ENCODE results near the gene CYRIA. TPM values are rescaled to one million over a fixed set of nuclear protein-coding genes. Genes with fewer than 3 reads are reported as not detected.

Gene CYRIA
- total RNA-seq, 1 experiment from 2014 or later: 4.0 TPM

DNA sequence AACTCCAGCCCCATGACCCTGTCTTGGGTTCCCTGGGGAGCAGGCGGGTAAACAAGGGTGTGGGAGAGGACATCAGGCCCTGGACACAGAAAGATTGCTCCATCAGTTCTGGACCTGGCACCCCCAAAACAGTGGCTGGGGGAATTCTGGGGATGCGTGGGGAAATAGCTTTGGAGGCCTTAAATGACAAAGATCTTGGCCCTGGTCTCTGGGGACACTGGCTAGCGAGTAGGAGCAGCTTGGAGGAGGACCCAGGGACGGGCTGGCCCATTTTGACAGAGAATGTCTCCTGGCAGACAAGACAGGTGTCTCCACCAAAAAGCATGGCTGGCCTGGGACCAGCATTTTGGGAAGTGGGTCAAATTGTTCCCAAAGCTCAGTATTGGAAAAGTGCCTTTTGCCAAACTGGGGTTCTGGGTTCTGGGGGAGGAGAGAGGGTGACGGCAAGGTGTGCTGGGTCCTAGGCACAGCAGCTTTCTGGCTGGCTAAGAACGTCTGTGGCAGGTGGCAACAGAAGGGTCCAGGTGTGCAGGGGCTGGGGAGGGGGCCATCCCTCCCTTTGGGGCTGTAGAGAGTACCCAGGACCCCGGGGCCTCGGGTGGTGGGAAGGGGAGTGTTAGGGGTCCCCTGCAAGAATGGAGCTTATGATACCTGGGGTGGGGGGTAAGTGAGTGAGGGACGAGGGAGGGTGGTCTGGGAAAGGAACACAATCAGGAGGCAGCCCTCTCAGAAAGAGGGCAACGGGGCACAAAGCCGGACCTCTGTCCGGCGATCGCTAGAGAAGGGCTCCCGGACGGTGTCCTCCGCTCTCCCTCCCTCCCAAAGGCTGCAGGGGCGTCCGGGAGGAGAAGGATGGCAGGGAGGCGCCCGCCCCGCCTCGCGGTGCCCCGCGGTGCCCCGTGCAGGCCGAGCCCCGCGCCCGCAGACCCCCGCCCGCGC is 556 bp downstream of the CYRIA start:
- Histone ChIP-seq H3K4me2 (peak overlapping the region; percentile 93), H3K4me3 (peak overlapping the region; percentile 57; the same call in 1 of the 2 replicates), H3F3A (ENCODE audit: insufficient read depth, low read depth) (no peaks in the 10 kb centered on the region), H2AFZ (peak overlapping the region; percentile 53; the same call in 1 of the 2 replicates), H4K20me1 (ENCODE audit: insufficient read depth) (no peaks in the 10 kb centered on the region), H3K36me3 (ENCODE audit: low read depth) (no peaks in the 10 kb centered on the region), H3K79me2 (ENCODE audit: low read depth) (no peaks in the 10 kb centered on the region), H3K27me3 (ENCODE audit: insufficient read depth, low read depth) (peaks cover 15% of the 10 kb centered on the region; the same call in 1 of the 2 replicates), H3K27ac (no peak overlapping the region), H3K9me3 (ENCODE audit: insufficient read depth, low read depth) (no peaks in the 10 kb centered on the region), H3K9me2 (ENCODE audit: insufficient read depth) (no peaks in the 10 kb centered on the region), H3K4me1 (replicated peaks; ENCODE audit: insufficient read depth) (peaks cover 9% of the 10 kb centered on the region)
- ChIA-PET CTCF (interaction anchor here (0.6 kb wide), 1 partner anchor 163 kb away, joined by 3 read pairs; no protein-coding TSS in a partner anchor), POLR2A (ENCODE audit: unreplicated experiment) (no interaction called here)
- intact Hi-C loops (cut with micrococcal nuclease; ENCODE audit: unreplicated experiment): loop anchor here (5.0 kb wide), 1 partner anchor 43 kb away; no protein-coding TSS in a partner anchor
- DNase-seq: peak in 1 of 2 experiments; percentile 17
- TF ChIP-seq, protein P1, sequence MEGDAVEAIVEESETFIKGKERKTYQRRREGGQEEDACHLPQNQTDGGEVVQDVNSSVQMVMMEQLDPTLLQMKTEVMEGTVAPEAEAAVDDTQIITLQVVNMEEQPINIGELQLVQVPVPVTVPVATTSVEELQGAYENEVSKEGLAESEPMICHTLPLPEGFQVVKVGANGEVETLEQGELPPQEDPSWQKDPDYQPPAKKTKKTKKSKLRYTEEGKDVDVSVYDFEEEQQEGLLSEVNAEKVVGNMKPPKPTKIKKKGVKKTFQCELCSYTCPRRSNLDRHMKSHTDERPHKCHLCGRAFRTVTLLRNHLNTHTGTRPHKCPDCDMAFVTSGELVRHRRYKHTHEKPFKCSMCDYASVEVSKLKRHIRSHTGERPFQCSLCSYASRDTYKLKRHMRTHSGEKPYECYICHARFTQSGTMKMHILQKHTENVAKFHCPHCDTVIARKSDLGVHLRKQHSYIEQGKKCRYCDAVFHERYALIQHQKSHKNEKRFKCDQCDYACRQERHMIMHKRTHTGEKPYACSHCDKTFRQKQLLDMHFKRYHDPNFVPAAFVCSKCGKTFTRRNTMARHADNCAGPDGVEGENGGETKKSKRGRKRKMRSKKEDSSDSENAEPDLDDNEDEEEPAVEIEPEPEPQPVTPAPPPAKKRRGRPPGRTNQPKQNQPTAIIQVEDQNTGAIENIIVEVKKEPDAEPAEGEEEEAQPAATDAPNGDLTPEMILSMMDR (conservative IDR thresholded peaks at IDR 0.05): no peak
- TF ChIP-seq EZH2 (IDR thresholded peaks at IDR 0.05; ENCODE audit: low read depth): no peak
- TSS peak; percentile 51 for BruUV-seq (replicated peaks)

- no peak for TF ChIP-seq EZH2 (IDR thresholded peaks at IDR 0.05; ENCODE audit: low read depth)
- ChIA-PET POLR2A (ENCODE audit: unreplicated experiment) (no interaction called here), CTCF (no interaction called here)
- H3K27ac ChIP-seq: no peak overlapping the region
- H4K20me1 ChIP-seq (ENCODE audit: insufficient read depth): no peaks in the 10 kb centered on the region
- H3K36me3 ChIP-seq (ENCODE audit: low read depth): no peaks in the 10 kb centered on the region
- H3K4me2 ChIP-seq: peak overlapping the region; percentile 93
- no peak overlapping the region; the same call in 1 of the 2 replicates for H3K4me3 ChIP-seq
- H3K9me2 ChIP-seq (ENCODE audit: insufficient read depth): no peaks in the 10 kb centered on the region
- no peaks in the 10 kb centered on the region for H3K9me3 ChIP-seq (ENCODE audit: insufficient read depth, low read depth)
- no peaks in the 10 kb centered on the region for H3F3A ChIP-seq (ENCODE audit: insufficient read depth, low read depth)
- H3K79me2 ChIP-seq (ENCODE audit: low read depth): no peaks in the 10 kb centered on the region
- DNase-seq: no peak
- H2AFZ ChIP-seq: no peak overlapping the region
- no TSS peak for BruUV-seq (replicated peaks)
- peaks cover 15% of the 10 kb centered on the region; the same call in 1 of the 2 replicates for H3K27me3 ChIP-seq (ENCODE audit: insufficient read depth, low read depth)
- intact Hi-C loops (cut with micrococcal nuclease; ENCODE audit: unreplicated experiment): loop anchor here (5.0 kb wide), 1 partner anchor 42 kb away; no protein-coding TSS in a partner anchor
- H3K4me1 ChIP-seq (replicated peaks; ENCODE audit: insufficient read depth): peaks cover 9% of the 10 kb centered on the region
These were observed 1.4 kb downstream of the CYRIA start for GRCh38 chr2:16664052-16664731.

- Histone ChIP-seq H2AFZ (no peak overlapping the region), H3K4me2 (no peak overlapping the region), H3F3A (ENCODE audit: insufficient read depth, low read depth) (no peaks in the 10 kb centered on the region), H3K4me3 (no peak overlapping the region), H3K9me3 (ENCODE audit: insufficient read depth, low read depth) (no peaks in the 10 kb centered on the region), H4K20me1 (ENCODE audit: insufficient read depth) (no peaks in the 10 kb centered on the region), H3K9me2 (ENCODE audit: insufficient read depth) (no peaks in the 10 kb centered on the region), H3K27me3 (ENCODE audit: insufficient read depth, low read depth) (peaks cover 15% of the 10 kb centered on the region; the same call in 1 of the 2 replicates), H3K79me2 (ENCODE audit: low read depth) (no peaks in the 10 kb centered on the region), H3K36me3 (ENCODE audit: low read depth) (no peaks in the 10 kb centered on the region), H3K27ac (no peak overlapping the region), H3K4me1 (replicated peaks; ENCODE audit: insufficient read depth) (peaks cover 9% of the 10 kb centered on the region)
- DNase-seq: peak in 1 of 2 experiments; percentile 23
- intact Hi-C loops (cut with micrococcal nuclease; ENCODE audit: unreplicated experiment): loop anchor here (5.0 kb wide), 1 partner anchor 41 kb away; no protein-coding TSS in a partner anchor
- BruUV-seq (replicated peaks): no TSS peak
- TF ChIP-seq EZH2 (IDR thresholded peaks at IDR 0.05; ENCODE audit: low read depth): no peak
- TF ChIP-seq, protein P1 (conservative IDR thresholded peaks at IDR 0.05): no peak
- ChIA-PET CTCF (no interaction called here), POLR2A (ENCODE audit: unreplicated experiment) (interaction anchor here (0.6 kb wide), 1 partner anchor 41 kb away, joined by 3 read pairs; no protein-coding TSS in a partner anchor)
These were observed 2.3 kb downstream of the CYRIA start for GRCh38 chr2:16663121-16663905.
